Heart left ventricle (tissue), 16 donors: ENCODE results near the gene SSH2. TPM values are rescaled to one million over a fixed set of nuclear protein-coding genes. Genes with fewer than 3 reads are reported as not detected.
"Not testable (repeated sequence)": the region's sequence is repeated elsewhere in the genome, so short reads cannot be mapped to it uniquely, and the experiment has no call there.

ENCODE experiments used
- ATAC-seq, 4 donors: fragments of 200-7000 bp; cut with Tn5 transposase; one replicate each; pipeline ENCODE4 v1.9.1; 2020 to 2022; ENCODE audit warnings: moderate library complexity in 4 of 4, mild to moderate bottlenecking in 3 of 4, moderate number of reproducible peaks in 1 of 4
- DNase-seq, 5 donors: peaks; one replicate each; pipeline ENCODE4 v3.0.0-alpha.2; 2020
- H3K27ac ChIP-seq, 12 donors: fragments of 200-600 bp; sonication (generic) in 4 of 12; one replicate each; pipeline versions ENCODE4 v1.5.0 to v1.8.0; 2016 to 2022; ENCODE audit warnings: mild to moderate bottlenecking in 2 of 12
- H3K27me3 ChIP-seq, 9 donors: fragments of 200-600 bp; sonication (generic) in 2 of 9; one replicate each; pipeline versions ENCODE4 v1.5.1 to v1.8.0; 2016 to 2022; ENCODE audit warnings: mild to moderate bottlenecking in 3 of 9
- H3K36me3 ChIP-seq, 9 donors: fragments of 200-600 bp; sonication (generic) in 2 of 9; one replicate each; pipeline versions ENCODE4 v1.5.0 to v1.8.0; 2018 to 2022; ENCODE audit warnings: mild to moderate bottlenecking in 2 of 9
- H3K4me1 ChIP-seq, 12 donors: fragments of 200-600 bp; sonication (generic) in 4 of 12; one replicate each; pipeline versions ENCODE4 v1.5.0 to v1.8.0; 2016 to 2022; ENCODE audit warnings: mild to moderate bottlenecking in 3 of 12
- H3K4me3 ChIP-seq, 12 donors: fragments of 200-600 bp; sonication (generic) in 4 of 12; one replicate each; pipeline versions ENCODE4 v1.5.0 to v1.8.0; 2017 to 2022; ENCODE audit warnings: mild to moderate bottlenecking in 9 of 12, moderate library complexity in 4 of 12
- H3K9me3 ChIP-seq, 12 donors: fragments of 200-600 bp; sonication (generic) in 4 of 12; one replicate each; pipeline versions ENCODE4 v1.5.0 to v1.8.0; 2016 to 2022; ENCODE audit warnings: mild to moderate bottlenecking in 1 of 12
- POLR2A ChIP-seq, 2 donors: fragments of 450-650 bp; IDR thresholded peaks; one replicate each; pipeline ENCODE4 v1.6.1; 2017; ENCODE audit warnings: antibody characterized with exemption in 2 of 2, mild to moderate bottlenecking in 2 of 2, moderate library complexity in 2 of 2
- WGBS, 4 donors: extraction: QIAGEN DNeasy Blood & Tissue Kit in 2 of 4; methylation state at CpG; one replicate each; pipeline versions ENCODE4 v1.1.5 to v1.1.7; 2013 to 2018; 5-methylcytosine and 5-hydroxymethylcytosine counted together
- intact Hi-C, 10 donors: fragments of 100-400 bp; cut with DNase I; formaldehyde crosslinking; loops; one replicate each; pipeline versions ENCODE4 v1.11.1 to v1.14.2; 2022
- polyA plus RNA-seq, 2 donors: library from polyadenylated mRNA; stranded (reverse); fragments of 200-250 nt; gene quantifications; one replicate each; pipeline ENCODE4 v1.2.3, GENCODE V29; 2013
- total RNA-seq, 9 donors: library from RNA; depleted of rRNA in 2 of 9; stranded (reverse); fragments of >200 nt in 2 of 9; fragmentation: NEBNext Ultra II Directional in 3 of 9; extraction: Animal tissue kit (Norgen Biotek cat#: 25700) in 3 of 9; gene quantifications; one replicate each; pipeline versions ENCODE4 v1.1.0 to v1.2.4, GENCODE V29; 2016 to 2023
- TF ChIP-seq, protein P1 (sequence below), 12 donors: fragments of 200-600 bp; sonication (generic) in 4 of 12; IDR thresholded peaks; one replicate each; pipeline versions ENCODE4 v1.5.0 to v1.8.0; 2018 to 2022; ENCODE audit warnings: antibody characterized with exemption in 12 of 12, mild to moderate bottlenecking in 5 of 12
- donor health status: ischemic (EF 13 %, LVEDD 7.1; RV severe dilation, severe dysfunction).
- donor health status: healthy with polysubstance abuse.
- donor health status: DM: no; HTN: yes; CAD: no.
- donor health status: DM: no; HTN: no; CAD: no.
- donor health status: ischemic (EF 25% LVEDD 6.9; RV normal size, moderate dysfunction).
- donor health status: ischemic (EF 25% LVEDD 5.7; RV mildly dilated, moderate dysfunction).
- donor health status: healthy.
- donor health status: DM: yes; HTN: yes; CAD: no.
- donor health status: ischemic (EF 35%, LVEDD 5.7; RV mildly dilated, moderate dysfunction).
- donor health status: nonischemic (EF 11% LVEDD 7.7; RV severe dilation, severe dysfunction).
- donor health status: DM: yes; HTN: yes; CAD: no.
- donor health status: PGD.
- donor health status: ischemic (EF 29% LVEDD 5.4; RV normal size, mild dysfunction).
- donor health status: nonischemic (EF 23%, LVEDD 6.1; RV moderate dilation, normal function).

The SSH2 gene
- total and polyA plus RNA-seq, 11 donors = 20.8 to 46.7 (median 36.6) TPM

DNA sequence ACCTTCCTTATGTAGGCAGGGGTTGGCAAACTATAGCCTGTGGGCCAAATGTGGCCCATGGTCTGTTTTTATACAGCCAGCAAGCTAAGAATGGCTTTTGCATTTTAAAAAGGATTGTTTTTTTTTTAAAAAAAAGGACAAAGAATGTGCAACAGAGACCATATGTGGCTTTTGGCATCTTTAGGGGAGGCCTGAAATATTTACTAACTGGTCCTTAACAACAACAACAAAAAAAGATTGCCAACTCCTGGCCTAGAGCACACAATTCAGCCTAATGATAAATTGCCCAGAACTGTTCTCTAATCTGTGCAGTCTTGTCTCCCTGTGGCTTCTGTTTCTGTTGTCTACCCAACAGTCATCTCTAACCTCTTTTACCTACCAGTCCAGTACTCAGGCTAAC is 67.1 kb downstream of the SSH2 start:
- ATAC-seq = no peak
- no peaks in the 10 kb centered on the region for H3K27me3 ChIP-seq
- H3K27ac ChIP-seq = no peak overlapping the region
- no peaks in the 10 kb centered on the region for H3K9me3 ChIP-seq
- intact Hi-C loops = loop anchor here in 3 of 10 donors (10.0 kb wide), 2 partner anchors 62 to 72 kb away; partner anchors contain the start of gene SSH2 (in 2 of the 3)
- H3K36me3 ChIP-seq = no peaks in the 10 kb centered on the region
- peaks cover 0 to 8% (median 0%) of the 10 kb centered on the region in 12 donors for H3K4me1 ChIP-seq
- H3K4me3 ChIP-seq = no peak overlapping the region
- no peak for DNase-seq
- TF ChIP-seq POLR2A (IDR thresholded peaks at IDR 0.05) = no peak
- TF ChIP-seq, protein P1, sequence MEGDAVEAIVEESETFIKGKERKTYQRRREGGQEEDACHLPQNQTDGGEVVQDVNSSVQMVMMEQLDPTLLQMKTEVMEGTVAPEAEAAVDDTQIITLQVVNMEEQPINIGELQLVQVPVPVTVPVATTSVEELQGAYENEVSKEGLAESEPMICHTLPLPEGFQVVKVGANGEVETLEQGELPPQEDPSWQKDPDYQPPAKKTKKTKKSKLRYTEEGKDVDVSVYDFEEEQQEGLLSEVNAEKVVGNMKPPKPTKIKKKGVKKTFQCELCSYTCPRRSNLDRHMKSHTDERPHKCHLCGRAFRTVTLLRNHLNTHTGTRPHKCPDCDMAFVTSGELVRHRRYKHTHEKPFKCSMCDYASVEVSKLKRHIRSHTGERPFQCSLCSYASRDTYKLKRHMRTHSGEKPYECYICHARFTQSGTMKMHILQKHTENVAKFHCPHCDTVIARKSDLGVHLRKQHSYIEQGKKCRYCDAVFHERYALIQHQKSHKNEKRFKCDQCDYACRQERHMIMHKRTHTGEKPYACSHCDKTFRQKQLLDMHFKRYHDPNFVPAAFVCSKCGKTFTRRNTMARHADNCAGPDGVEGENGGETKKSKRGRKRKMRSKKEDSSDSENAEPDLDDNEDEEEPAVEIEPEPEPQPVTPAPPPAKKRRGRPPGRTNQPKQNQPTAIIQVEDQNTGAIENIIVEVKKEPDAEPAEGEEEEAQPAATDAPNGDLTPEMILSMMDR (IDR thresholded peaks at IDR 0.05) = no peak

DNA sequence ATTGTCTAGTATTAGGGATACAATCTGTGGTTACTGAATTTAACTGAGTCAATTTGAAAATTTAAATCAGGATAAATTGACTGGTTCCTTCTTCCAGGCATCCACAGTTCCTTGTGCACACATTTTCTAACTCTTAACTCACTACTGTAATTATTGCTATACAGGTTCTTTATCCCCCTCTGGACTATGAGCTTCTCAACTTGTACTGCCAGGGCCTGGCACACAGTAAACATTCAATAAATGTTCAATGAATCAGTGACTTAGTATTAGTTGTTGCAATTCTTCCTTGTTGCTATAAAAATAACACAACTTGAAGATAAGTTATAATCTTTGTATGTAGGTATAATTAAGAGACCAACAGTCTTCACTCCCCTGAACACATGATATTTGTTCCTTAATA is 67.9 kb downstream of the SSH2 start:
- intact Hi-C loops = loop anchor here in 3 of 10 donors (10.0 kb wide), 2 partner anchors 63 to 73 kb away; partner anchors contain the start of gene SSH2 (in 2 of the 3)

DNA sequence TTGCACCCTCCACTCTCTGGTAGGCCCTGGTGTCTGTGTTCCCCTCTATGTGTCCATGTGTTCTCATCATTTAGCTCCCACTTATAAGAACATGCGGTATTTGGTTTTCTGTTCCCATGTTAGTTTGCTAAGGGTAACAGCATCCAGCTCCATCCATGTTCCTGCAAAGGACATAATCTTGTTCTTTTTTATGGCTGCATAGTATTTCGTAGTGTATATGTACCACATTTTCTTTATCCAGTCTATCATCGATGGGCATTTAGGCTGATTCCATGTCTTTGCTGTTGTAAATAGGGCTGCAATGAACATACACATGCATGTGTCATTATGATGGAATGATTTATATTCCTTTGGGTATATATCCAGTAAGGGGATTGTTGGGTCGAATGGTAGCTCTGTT is 70.6 kb downstream of the SSH2 start:
- H3K36me3 ChIP-seq, H3K4me3 ChIP-seq, DNase-seq, ATAC-seq, H3K27ac ChIP-seq, H3K9me3 ChIP-seq, intact Hi-C loops, H3K27me3 ChIP-seq: not testable (repeated sequence)
- 74 to 95% (median 84%) methylated on average over 4 of the region's 4 CpGs for WGBS, 4 donors
- peaks cover 0 to 21% (median 0%) of the 10 kb centered on the region in 12 donors for H3K4me1 ChIP-seq

More for the DNA sequence above, 67.9 kb downstream of the SSH2 start:
- ATAC-seq (no peak), DNase-seq (no peak)
- Histone ChIP-seq H3K4me1 (peaks cover 0 to 2% (median 0%) of the 10 kb centered on the region in 12 donors), H3K27ac (no peak overlapping the region), H3K27me3 (no peaks in the 10 kb centered on the region), H3K4me3 (no peak overlapping the region), H3K9me3 (no peaks in the 10 kb centered on the region), H3K36me3 (no peaks in the 10 kb centered on the region)
- TF ChIP-seq, protein P1 (IDR thresholded peaks at IDR 0.05) = no peak
- no peak for TF ChIP-seq POLR2A (IDR thresholded peaks at IDR 0.05)

DNA sequence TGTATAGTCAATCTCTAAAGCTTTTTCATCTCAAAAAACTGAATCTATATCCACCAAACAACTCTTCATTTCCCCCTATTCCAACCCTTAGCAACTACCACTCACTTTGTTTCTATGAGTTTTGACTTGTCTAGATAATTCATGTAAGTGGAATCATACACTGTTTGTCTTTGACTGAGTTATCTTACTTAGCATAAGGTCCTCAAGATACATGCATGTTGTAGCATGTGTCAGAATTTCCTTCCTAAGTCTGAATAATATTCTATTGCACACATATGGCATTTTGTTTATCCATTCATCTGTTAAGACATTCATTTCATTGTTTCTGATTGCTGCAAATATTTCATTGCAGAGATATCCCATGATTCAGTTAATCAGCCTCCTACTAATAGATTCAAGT is 72.2 kb downstream of the SSH2 start:
- Histone ChIP-seq H3K27me3 (no peaks in the 10 kb centered on the region), H3K4me1 (peaks cover 0 to 26% (median 0%) of the 10 kb centered on the region in 12 donors), H3K9me3 (no peaks in the 10 kb centered on the region), H3K27ac (no peak overlapping the region), H3K4me3 (no peak overlapping the region), H3K36me3 (no peaks in the 10 kb centered on the region)
- TF ChIP-seq, protein P1 (IDR thresholded peaks at IDR 0.05) = no peak
- ATAC-seq (no peak), DNase-seq (no peak)
- intact Hi-C loops = no loop called here

DNA sequence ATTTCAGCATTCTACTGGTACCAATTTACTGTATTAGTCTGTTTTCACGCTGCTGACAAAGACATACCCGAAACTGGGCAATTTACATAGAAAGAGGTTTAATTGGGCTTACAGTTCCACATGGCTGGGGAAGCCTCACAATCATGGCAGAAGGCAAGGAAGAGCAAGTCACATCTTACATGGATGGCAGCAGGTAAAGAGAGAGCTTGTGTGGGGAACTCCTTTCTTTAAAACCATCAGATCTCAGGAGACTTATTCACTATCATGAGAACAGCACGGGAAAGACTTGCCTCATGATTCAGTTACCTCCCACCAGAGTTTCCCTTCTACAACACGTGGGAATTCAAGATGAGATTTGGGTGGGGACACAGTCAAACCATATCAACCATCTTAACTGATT is 72.9 kb downstream of the SSH2 start:
- H3K36me3 ChIP-seq, H3K4me3 ChIP-seq, H3K27me3 ChIP-seq, ATAC-seq, H3K9me3 ChIP-seq, intact Hi-C loops, DNase-seq, H3K27ac ChIP-seq: not testable (repeated sequence)
- WGBS, 4 donors = 92 to 95% (median 94%) methylated on average over 4 of the region's 4 CpGs
- peaks cover 0 to 26% (median 0%) of the 10 kb centered on the region in 12 donors for H3K4me1 ChIP-seq
